Adipocyte (in vitro differentiated cells): ENCODE measurements around the gene ZNF99.
"Not testable (repeated sequence)": the region's sequence is repeated elsewhere in the genome, so short reads cannot be mapped to it uniquely, and the experiment has no call there.

Experiments
- DNase-seq: peaks from one replicate; pipeline ENCODE4 v3.0.0-alpha.2; 2015; ENCODE audit warnings: low read depth
- H3K27me3 ChIP-seq: replicated peaks from 2 replicates; pipeline ENCODE4 v1.7.0; 2013; ENCODE audit warnings: mild to moderate bottlenecking, low read length, moderate library complexity; ENCODE audit not compliant: control insufficient read depth, insufficient read depth
- H3K36me3 ChIP-seq: 2 replicates; pipeline ENCODE4 v1.7.0; 2013; ENCODE audit warnings: low read length, mild to moderate bottlenecking, moderate library complexity; ENCODE audit not compliant: control insufficient read depth, insufficient read depth, severe bottlenecking
- H3K4me1 ChIP-seq: 2 replicates; pipeline ENCODE4 v1.7.0; 2013; ENCODE audit warnings: mild to moderate bottlenecking, low read length, moderate library complexity; ENCODE audit not compliant: control insufficient read depth, insufficient read depth
- H3K4me3 ChIP-seq: 2 replicates; pipeline ENCODE4 v1.7.0; 2013; ENCODE audit warnings: mild to moderate bottlenecking, low read length, moderate library complexity
- H3K9ac ChIP-seq: 2 replicates; pipeline ENCODE4 v1.7.0; 2013; ENCODE audit warnings: mild to moderate bottlenecking, low read length, moderate library complexity
- H3K9me3 ChIP-seq: 2 replicates; pipeline ENCODE4 v1.7.0; 2013; ENCODE audit warnings: mild to moderate bottlenecking, low read length, moderate library complexity; ENCODE audit not compliant: control insufficient read depth

The ZNF99 gene

DNA sequence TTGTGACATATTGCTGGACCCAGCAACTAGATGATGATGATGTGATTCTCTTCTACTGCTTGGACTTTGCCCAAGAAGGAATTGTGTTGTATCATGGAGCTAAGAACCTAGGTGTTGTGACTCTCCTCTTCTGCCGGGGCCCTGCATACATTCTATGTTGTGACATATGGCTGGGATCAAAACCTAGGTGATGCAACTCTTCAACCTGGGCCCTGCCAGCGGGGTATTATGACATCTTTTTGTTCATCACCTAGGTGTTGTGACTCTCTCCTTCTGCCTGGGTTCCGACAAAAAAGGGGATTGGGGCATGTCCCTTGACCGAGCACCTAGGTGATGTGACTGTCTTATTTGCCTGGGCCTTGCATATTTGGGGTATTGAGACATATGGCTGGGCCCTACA lies 55.7 kb downstream of the ZNF99 start:
- not testable (repeated sequence) for H3K9me3 ChIP-seq, H3K4me3 ChIP-seq, H3K36me3 ChIP-seq, H3K9ac ChIP-seq, DNase-seq, H3K27me3 ChIP-seq, H3K4me1 ChIP-seq

DNA sequence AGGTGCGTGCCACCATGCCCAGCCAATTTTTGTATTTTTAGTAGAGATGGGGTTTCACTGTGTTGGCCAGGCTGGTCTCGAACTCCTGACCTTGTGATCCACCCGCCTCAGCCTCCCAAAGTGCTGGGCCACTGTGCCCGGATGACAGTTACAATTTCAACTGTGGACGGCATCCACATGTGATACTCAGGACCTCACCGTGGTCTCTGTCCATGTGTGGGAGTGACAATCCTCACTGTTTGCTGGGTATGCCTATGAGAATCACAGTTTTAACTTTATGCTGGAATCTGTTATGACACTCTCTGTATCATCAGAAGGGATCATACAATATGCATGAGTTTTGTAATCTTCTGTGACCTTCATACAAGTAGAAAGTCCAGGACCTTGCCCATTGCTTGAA lies 62.4 kb downstream of the ZNF99 start:
- H3K9me3 ChIP-seq = peaks cover 12% of the 10 kb centered on the region
- not testable (repeated sequence) for H3K4me3 ChIP-seq, H3K4me1 ChIP-seq

DNA sequence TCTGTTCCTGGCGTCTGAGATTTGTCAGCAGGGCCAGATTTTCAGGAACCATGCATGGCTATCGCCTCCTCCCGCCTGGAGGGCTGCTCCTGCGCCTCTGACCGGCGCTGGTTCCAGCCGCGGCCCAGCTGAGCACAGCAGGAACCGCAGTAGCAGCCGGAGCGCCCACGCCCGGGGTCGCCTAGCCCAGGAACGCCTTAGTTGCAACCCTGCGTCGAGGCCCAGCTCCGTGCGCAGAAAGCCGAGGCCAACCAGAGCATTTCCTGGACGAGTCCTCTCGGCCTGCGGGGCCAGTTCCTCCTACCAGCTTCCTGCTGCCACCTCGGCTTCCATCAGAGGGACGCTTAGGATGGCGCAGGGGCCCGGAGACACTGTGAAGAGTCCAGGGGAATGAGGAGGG lies 75.0 kb downstream of the ZNF99 start:
- DNase-seq = no peak
- H3K4me1 ChIP-seq = no peaks in the 10 kb centered on the region
- H3K36me3 ChIP-seq = no peaks in the 10 kb centered on the region
- peaks cover 21% of the 10 kb centered on the region for H3K9me3 ChIP-seq
- no peak overlapping the region for H3K9ac ChIP-seq
- H3K4me3 ChIP-seq = no peak overlapping the region
- no peaks in the 10 kb centered on the region for H3K27me3 ChIP-seq

More for the DNA sequence above, 62.4 kb downstream of the ZNF99 start:
- not testable (repeated sequence) for H3K9ac ChIP-seq, H3K36me3 ChIP-seq, H3K27me3 ChIP-seq, DNase-seq

DNA sequence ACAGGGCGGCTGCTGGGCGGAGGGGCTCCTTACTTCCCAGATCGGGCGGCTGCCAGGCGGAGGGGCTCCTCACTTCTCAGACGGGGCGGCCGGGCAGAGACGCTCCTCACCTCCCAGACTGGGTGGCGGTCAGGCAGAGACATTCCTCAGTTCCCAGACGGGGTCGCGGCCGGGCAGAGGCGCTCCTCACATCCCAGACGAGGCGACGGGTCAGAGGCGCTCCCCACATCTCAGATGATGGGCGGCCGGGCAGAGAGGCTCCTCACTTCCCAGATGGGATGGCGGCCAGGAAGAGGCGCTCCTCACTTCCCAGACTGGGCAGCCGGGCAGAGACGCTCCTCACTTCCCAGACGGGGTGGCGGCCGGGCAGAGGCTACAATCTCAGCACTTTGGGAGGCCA lies 80.9 kb downstream of the ZNF99 start:
- not testable (repeated sequence) for H3K27me3 ChIP-seq, DNase-seq, H3K4me1 ChIP-seq, H3K36me3 ChIP-seq, H3K9ac ChIP-seq, H3K4me3 ChIP-seq
- H3K9me3 ChIP-seq = peaks cover 37% of the 10 kb centered on the region

DNA sequence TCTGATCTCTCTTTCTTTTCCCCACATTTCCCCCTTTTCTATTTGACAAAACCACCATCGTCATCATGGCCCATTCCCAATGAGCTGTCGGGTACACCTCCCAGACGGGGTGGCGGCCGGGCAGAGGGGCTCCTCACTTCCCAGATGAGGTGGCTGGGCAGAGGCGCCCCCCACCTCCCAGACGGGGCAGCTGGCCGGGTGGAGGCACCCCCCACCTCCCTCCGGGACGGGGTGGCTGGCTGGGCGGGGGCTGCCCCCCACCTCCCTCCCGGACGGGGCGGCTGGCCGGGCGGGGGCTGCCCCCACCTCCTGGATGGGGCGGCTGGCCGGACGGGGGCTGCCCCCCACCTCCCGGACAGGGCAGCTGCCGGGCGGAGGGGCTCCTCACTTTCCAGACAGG lies 81.3 kb downstream of the ZNF99 start:
- peaks cover 36% of the 10 kb centered on the region for H3K9me3 ChIP-seq
- DNase-seq, H3K4me1 ChIP-seq, H3K4me3 ChIP-seq, H3K36me3 ChIP-seq, H3K9ac ChIP-seq, H3K27me3 ChIP-seq: not testable (repeated sequence)
